ENCODE results near the gene CXCR6.

CXCR6 gene

GRCh38 chr3:45952456-45952855 is 9.2 kb downstream of the CXCR6 start:
- Histone ChIP-seq H3K36me3 (replicated peaks; ENCODE audit: low read depth, low read length) (peaks cover 76% of the 10 kb centered on the region), H2AFZ (ENCODE audit: low read depth, low read length) (no peak overlapping the region), H4K20me1 (ENCODE audit: insufficient read depth, low read length) (no peaks in the 10 kb centered on the region), H3K27ac (ENCODE audit: low read length) (no peak overlapping the region), H3K79me2 (ENCODE audit: low read length) (no peaks in the 10 kb centered on the region), H3K9me3 (ENCODE audit: insufficient read depth, low read length) (no peaks in the 10 kb centered on the region), H3K9ac (ENCODE audit: low read length) (no peak overlapping the region), H3K27me3 (ENCODE audit: low read depth, low read length) (no peaks in the 10 kb centered on the region), H3K4me3 (ENCODE audit: low read length) (no peak overlapping the region), H3K4me1 (ENCODE audit: low read length) (no peaks in the 10 kb centered on the region), H3K4me2 (ENCODE audit: low read length) (no peak overlapping the region)
- TF ChIP-seq CTCF (IDR thresholded peaks at IDR 0.05; ENCODE audit: low read depth, low read length) (no peak), EZH2phosphoT487 (IDR thresholded peaks at IDR 0.05; ENCODE audit: low read depth) (no peak)

- Histone ChIP-seq H3K4me2 (ENCODE audit: low read length) (no peak overlapping the region), H3K4me3 (ENCODE audit: low read length) (no peak overlapping the region), H3K27me3 (ENCODE audit: low read depth, low read length) (no peaks in the 10 kb centered on the region), H3K9me3 (ENCODE audit: insufficient read depth, low read length) (no peaks in the 10 kb centered on the region), H2AFZ (ENCODE audit: low read depth, low read length) (no peak overlapping the region), H3K9ac (ENCODE audit: low read length) (no peak overlapping the region), H3K4me1 (ENCODE audit: low read length) (no peaks in the 10 kb centered on the region), H3K27ac (ENCODE audit: low read length) (no peak overlapping the region), H3K36me3 (replicated peaks; ENCODE audit: low read depth, low read length) (peaks cover 82% of the 10 kb centered on the region), H3K79me2 (ENCODE audit: low read length) (no peaks in the 10 kb centered on the region), H4K20me1 (ENCODE audit: insufficient read depth, low read length) (no peaks in the 10 kb centered on the region)
- no peak for TF ChIP-seq EZH2phosphoT487 (IDR thresholded peaks at IDR 0.05; ENCODE audit: low read depth)
- no peak for TF ChIP-seq CTCF (IDR thresholded peaks at IDR 0.05; ENCODE audit: low read depth, low read length)
Measured at GRCh38 chr3:45953536-45953935, 10.3 kb downstream of the CXCR6 start.

- H3K9me3 ChIP-seq (ENCODE audit: insufficient read depth, low read length), result no peaks in the 10 kb centered on the region
- H3K79me2 ChIP-seq (ENCODE audit: low read length), result no peaks in the 10 kb centered on the region
- no peak overlapping the region for H3K27ac ChIP-seq (ENCODE audit: low read length)
- no peaks in the 10 kb centered on the region for H3K27me3 ChIP-seq (ENCODE audit: low read depth, low read length)
- H3K4me3 ChIP-seq (ENCODE audit: low read length), result no peak overlapping the region
- TF ChIP-seq CTCF (IDR thresholded peaks at IDR 0.05; ENCODE audit: low read depth, low read length) (no peak), EZH2phosphoT487 (IDR thresholded peaks at IDR 0.05; ENCODE audit: low read depth) (no peak)
- peaks cover 82% of the 10 kb centered on the region for H3K36me3 ChIP-seq (replicated peaks; ENCODE audit: low read depth, low read length)
- H4K20me1 ChIP-seq (ENCODE audit: insufficient read depth, low read length), result no peaks in the 10 kb centered on the region
- no peak overlapping the region for H3K4me2 ChIP-seq (ENCODE audit: low read length)
- H3K4me1 ChIP-seq (ENCODE audit: low read length), result no peaks in the 10 kb centered on the region
- no peak overlapping the region for H3K9ac ChIP-seq (ENCODE audit: low read length)
- no peak overlapping the region for H2AFZ ChIP-seq (ENCODE audit: low read depth, low read length)
Measured at GRCh38 chr3:45954306-45954705, 11.0 kb downstream of the CXCR6 start.

- Histone ChIP-seq H4K20me1 (ENCODE audit: insufficient read depth, low read length) (no peaks in the 10 kb centered on the region), H3K9ac (ENCODE audit: low read length) (no peak overlapping the region), H3K9me3 (ENCODE audit: insufficient read depth, low read length) (no peaks in the 10 kb centered on the region), H3K27ac (ENCODE audit: low read length) (no peak overlapping the region), H3K27me3 (ENCODE audit: low read depth, low read length) (no peaks in the 10 kb centered on the region), H3K4me2 (ENCODE audit: low read length) (no peak overlapping the region), H3K4me1 (ENCODE audit: low read length) (no peaks in the 10 kb centered on the region), H2AFZ (ENCODE audit: low read depth, low read length) (no peak overlapping the region), H3K36me3 (replicated peaks; ENCODE audit: low read depth, low read length) (peaks cover 86% of the 10 kb centered on the region), H3K79me2 (ENCODE audit: low read length) (no peaks in the 10 kb centered on the region), H3K4me3 (ENCODE audit: low read length) (no peak overlapping the region)
- no peak for TF ChIP-seq CTCF (IDR thresholded peaks at IDR 0.05; ENCODE audit: low read depth, low read length)
- TF ChIP-seq EZH2phosphoT487 (IDR thresholded peaks at IDR 0.05; ENCODE audit: low read depth), result no peak
Measured at GRCh38 chr3:45955017-45955647, 11.9 kb downstream of the CXCR6 start.

Data from OCI-LY3 (cell line).